ENCODE data around the gene ADGRL3. TPM values are rescaled to one million over a fixed set of nuclear protein-coding genes. Genes with fewer than 3 reads are reported as not detected.

The ADGRL3 gene
- total and polyA plus RNA-seq, 5 donors from 2014 or later, result not detected

- no peak overlapping the region for H3K27ac Mint-ChIP-seq
- Histone ChIP-seq H3K4me1 (ENCODE audit: control insufficient read depth, insufficient read depth, low read length, poor library complexity, severe bottlenecking) (no peaks in the 10 kb centered on the region), H3K4me3 (ENCODE audit: low read depth, low read length) (no peak overlapping the region), H3K27me3 (ENCODE audit: control insufficient read depth, insufficient read depth, low read length) (no peaks in the 10 kb centered on the region), H3K36me3 (ENCODE audit: control insufficient read depth, insufficient read depth, low read length) (no peaks in the 10 kb centered on the region), H3K27ac (ENCODE audit: insufficient read depth, low read length, poor library complexity, severe bottlenecking) (no peak overlapping the region), H3K9me3 (ENCODE audit: control insufficient read depth in 2 of 2, low read length in 2 of 2) (peaks cover 2 to 13% of the 10 kb centered on the region in 2 experiments)
- H3K4me1 Mint-ChIP-seq, result no peaks in the 10 kb centered on the region
- peaks cover 0 to 11% (median 3%) of the 10 kb centered on the region in 7 donors for H3K9me3 Mint-ChIP-seq
- H3K27me3 Mint-ChIP-seq, result no peaks in the 10 kb centered on the region
- no peak overlapping the region for H3K4me3 Mint-ChIP-seq
- no peaks in the 10 kb centered on the region for H3K36me3 Mint-ChIP-seq
- ATAC-seq (ENCODE audit: low read depth in 2 of 2), result no peak
- DNase-seq, result no peak
Measured at GRCh38 chr4:61665649-61666048, 465.5 kb downstream of the ADGRL3 start.

- Mint-ChIP-seq H3K36me3 (no peaks in the 10 kb centered on the region), H3K27me3 (no peaks in the 10 kb centered on the region), H3K4me1 (no peaks in the 10 kb centered on the region), H3K4me3 (no peak overlapping the region), H3K27ac (no peak overlapping the region), H3K9me3 (peaks cover 0 to 11% (median 3%) of the 10 kb centered on the region in 7 donors)
- no peak for DNase-seq
- H3K4me1 ChIP-seq (ENCODE audit: control insufficient read depth, insufficient read depth, low read length, poor library complexity, severe bottlenecking), result no peaks in the 10 kb centered on the region
- peaks cover 2 to 15% of the 10 kb centered on the region in 2 experiments for H3K9me3 ChIP-seq (ENCODE audit: control insufficient read depth in 2 of 2, low read length in 2 of 2)
- H3K4me3 ChIP-seq (ENCODE audit: low read depth, low read length), result no peak overlapping the region
- no peak overlapping the region for H3K27ac ChIP-seq (ENCODE audit: insufficient read depth, low read length, poor library complexity, severe bottlenecking)
- no peaks in the 10 kb centered on the region for H3K36me3 ChIP-seq (ENCODE audit: control insufficient read depth, insufficient read depth, low read length)
- no peaks in the 10 kb centered on the region for H3K27me3 ChIP-seq (ENCODE audit: control insufficient read depth, insufficient read depth, low read length)
- no peak for ATAC-seq (ENCODE audit: low read depth in 2 of 2)
Measured at GRCh38 chr4:61666244-61666643, 466.1 kb downstream of the ADGRL3 start.

GRCh38 chr4:61671599-61671998 lies 471.5 kb downstream of the ADGRL3 start:
- H3K27me3 ChIP-seq (ENCODE audit: control insufficient read depth, insufficient read depth, low read length), result no peaks in the 10 kb centered on the region
- Mint-ChIP-seq H3K4me3 (no peak overlapping the region), H3K36me3 (no peaks in the 10 kb centered on the region), H3K9me3 (peaks cover 0 to 18% (median 6%) of the 10 kb centered on the region in 7 donors), H3K4me1 (no peaks in the 10 kb centered on the region), H3K27me3 (no peaks in the 10 kb centered on the region), H3K27ac (no peak overlapping the region)
- ATAC-seq (ENCODE audit: low read depth in 2 of 2), result no peak
- H3K36me3 ChIP-seq (ENCODE audit: control insufficient read depth, insufficient read depth, low read length), result no peaks in the 10 kb centered on the region
- H3K27ac ChIP-seq (ENCODE audit: insufficient read depth, low read length, poor library complexity, severe bottlenecking), result no peak overlapping the region
- H3K4me3 ChIP-seq (ENCODE audit: low read depth, low read length), result no peak overlapping the region
- H3K9me3 ChIP-seq (ENCODE audit: control insufficient read depth in 2 of 2, low read length in 2 of 2), result peaks cover 2 to 6% of the 10 kb centered on the region in 2 experiments
- no peaks in the 10 kb centered on the region for H3K4me1 ChIP-seq (ENCODE audit: control insufficient read depth, insufficient read depth, low read length, poor library complexity, severe bottlenecking)
- no peak for DNase-seq

- Histone ChIP-seq H3K9me3 (ENCODE audit: control insufficient read depth in 2 of 2, low read length in 2 of 2) (peaks cover 1 to 4% of the 10 kb centered on the region in 2 experiments), H3K27ac (ENCODE audit: insufficient read depth, low read length, poor library complexity, severe bottlenecking) (no peak overlapping the region), H3K27me3 (ENCODE audit: control insufficient read depth, insufficient read depth, low read length) (no peaks in the 10 kb centered on the region), H3K4me1 (ENCODE audit: control insufficient read depth, insufficient read depth, low read length, poor library complexity, severe bottlenecking) (no peaks in the 10 kb centered on the region), H3K36me3 (ENCODE audit: control insufficient read depth, insufficient read depth, low read length) (no peaks in the 10 kb centered on the region), H3K4me3 (ENCODE audit: low read depth, low read length) (no peak overlapping the region)
- Mint-ChIP-seq H3K27me3 (no peaks in the 10 kb centered on the region), H3K4me3 (no peak overlapping the region), H3K4me1 (no peaks in the 10 kb centered on the region), H3K9me3 (peaks cover 0 to 12% (median 5%) of the 10 kb centered on the region in 7 donors), H3K36me3 (no peaks in the 10 kb centered on the region), H3K27ac (no peak overlapping the region)
- DNase-seq (no peak), ATAC-seq (ENCODE audit: low read depth in 2 of 2) (no peak)
Measured at GRCh38 chr4:61675464-61675863, 475.3 kb downstream of the ADGRL3 start.

GRCh38 chr4:61678297-61678696 lies 478.2 kb downstream of the ADGRL3 start:
- no peaks in the 10 kb centered on the region for H3K4me1 Mint-ChIP-seq
- no peaks in the 10 kb centered on the region for H3K27me3 ChIP-seq (ENCODE audit: control insufficient read depth, insufficient read depth, low read length)
- no peaks in the 10 kb centered on the region for H3K36me3 Mint-ChIP-seq
- H3K9me3 Mint-ChIP-seq, result peaks cover 0 to 11% (median 6%) of the 10 kb centered on the region in 7 donors
- no peaks in the 10 kb centered on the region for H3K27me3 Mint-ChIP-seq
- no peak overlapping the region for H3K27ac Mint-ChIP-seq
- DNase-seq (no peak), ATAC-seq (ENCODE audit: low read depth in 2 of 2) (no peak)
- no peak overlapping the region for H3K4me3 Mint-ChIP-seq
- H3K4me3 ChIP-seq (ENCODE audit: low read depth, low read length), result no peak overlapping the region
- H3K4me1 ChIP-seq (ENCODE audit: control insufficient read depth, insufficient read depth, low read length, poor library complexity, severe bottlenecking), result no peaks in the 10 kb centered on the region
- H3K36me3 ChIP-seq (ENCODE audit: control insufficient read depth, insufficient read depth, low read length), result no peaks in the 10 kb centered on the region
- H3K9me3 ChIP-seq (ENCODE audit: control insufficient read depth in 2 of 2, low read length in 2 of 2), result no peaks in the 10 kb centered on the region
- H3K27ac ChIP-seq (ENCODE audit: insufficient read depth, low read length, poor library complexity, severe bottlenecking), result no peak overlapping the region

- H3K4me1 ChIP-seq (ENCODE audit: control insufficient read depth, insufficient read depth, low read length, poor library complexity, severe bottlenecking), result no peaks in the 10 kb centered on the region
- H3K27me3 Mint-ChIP-seq, result no peaks in the 10 kb centered on the region
- peaks cover 0 to 8% (median 5%) of the 10 kb centered on the region in 7 donors for H3K9me3 Mint-ChIP-seq
- H3K27ac ChIP-seq (ENCODE audit: insufficient read depth, low read length, poor library complexity, severe bottlenecking), result no peak overlapping the region
- H3K9me3 ChIP-seq (ENCODE audit: control insufficient read depth in 2 of 2, low read length in 2 of 2), result no peaks in the 10 kb centered on the region
- no peak overlapping the region for H3K4me3 ChIP-seq (ENCODE audit: low read depth, low read length)
- no peaks in the 10 kb centered on the region for H3K36me3 Mint-ChIP-seq
- no peak overlapping the region for H3K4me3 Mint-ChIP-seq
- no peak overlapping the region for H3K27ac Mint-ChIP-seq
- no peaks in the 10 kb centered on the region for H3K4me1 Mint-ChIP-seq
- ATAC-seq (ENCODE audit: low read depth in 2 of 2) (no peak), DNase-seq (no peak)
- H3K27me3 ChIP-seq (ENCODE audit: control insufficient read depth, insufficient read depth, low read length), result no peaks in the 10 kb centered on the region
- no peaks in the 10 kb centered on the region for H3K36me3 ChIP-seq (ENCODE audit: control insufficient read depth, insufficient read depth, low read length)
Measured at GRCh38 chr4:61693520-61693919, 493.4 kb downstream of the ADGRL3 start.

GRCh38 chr4:61714387-61714911 lies 514.3 kb downstream of the ADGRL3 start:
- H3K4me3 ChIP-seq (ENCODE audit: low read depth, low read length), result no peak overlapping the region
- peaks cover 1 to 14% (median 4%) of the 10 kb centered on the region in 7 donors for H3K9me3 Mint-ChIP-seq
- H3K27me3 ChIP-seq (ENCODE audit: control insufficient read depth, insufficient read depth, low read length), result no peaks in the 10 kb centered on the region
- ATAC-seq (ENCODE audit: low read depth in 2 of 2) (no peak), DNase-seq (no peak)
- H3K4me3 Mint-ChIP-seq, result no peak overlapping the region
- H3K9me3 ChIP-seq (ENCODE audit: control insufficient read depth in 2 of 2, low read length in 2 of 2), result peaks cover 0 to 4% of the 10 kb centered on the region in 2 experiments
- no peaks in the 10 kb centered on the region for H3K27me3 Mint-ChIP-seq
- no peaks in the 10 kb centered on the region for H3K36me3 Mint-ChIP-seq
- H3K27ac ChIP-seq (ENCODE audit: insufficient read depth, low read length, poor library complexity, severe bottlenecking), result no peak overlapping the region
- no peak overlapping the region for H3K27ac Mint-ChIP-seq
- no peaks in the 10 kb centered on the region for H3K4me1 ChIP-seq (ENCODE audit: control insufficient read depth, insufficient read depth, low read length, poor library complexity, severe bottlenecking)
- H3K4me1 Mint-ChIP-seq, result no peaks in the 10 kb centered on the region
- no peaks in the 10 kb centered on the region for H3K36me3 ChIP-seq (ENCODE audit: control insufficient read depth, insufficient read depth, low read length)

GRCh38 chr4:61716426-61716825 lies 516.3 kb downstream of the ADGRL3 start:
- H3K4me3 Mint-ChIP-seq, result no peak overlapping the region
- no peak overlapping the region for H3K27ac Mint-ChIP-seq
- H3K27me3 Mint-ChIP-seq, result no peaks in the 10 kb centered on the region
- Histone ChIP-seq H3K36me3 (ENCODE audit: control insufficient read depth, insufficient read depth, low read length) (no peaks in the 10 kb centered on the region), H3K9me3 (ENCODE audit: control insufficient read depth in 2 of 2, low read length in 2 of 2) (peaks cover 0 to 4% of the 10 kb centered on the region in 2 experiments), H3K27me3 (ENCODE audit: control insufficient read depth, insufficient read depth, low read length) (no peaks in the 10 kb centered on the region), H3K4me1 (ENCODE audit: control insufficient read depth, insufficient read depth, low read length, poor library complexity, severe bottlenecking) (no peaks in the 10 kb centered on the region), H3K4me3 (ENCODE audit: low read depth, low read length) (no peak overlapping the region), H3K27ac (ENCODE audit: insufficient read depth, low read length, poor library complexity, severe bottlenecking) (no peak overlapping the region)
- ATAC-seq (ENCODE audit: low read depth in 2 of 2), result no peak
- H3K4me1 Mint-ChIP-seq, result no peaks in the 10 kb centered on the region
- no peak for DNase-seq
- no peaks in the 10 kb centered on the region for H3K36me3 Mint-ChIP-seq
- H3K9me3 Mint-ChIP-seq, result peaks cover 1 to 18% (median 5%) of the 10 kb centered on the region in 7 donors
